ENCODE measurements around the gene ANP32E. TPM values are rescaled to one million over a fixed set of nuclear protein-coding genes. Genes with fewer than 3 reads are reported as not detected.

Gene ANP32E
- total and polyA plus RNA-seq, 2 of the 8 experiments (the other 6 are each of a cell fraction or from before 2014, with no cell fraction given) = 20.7 to 123 TPM

DNA sequence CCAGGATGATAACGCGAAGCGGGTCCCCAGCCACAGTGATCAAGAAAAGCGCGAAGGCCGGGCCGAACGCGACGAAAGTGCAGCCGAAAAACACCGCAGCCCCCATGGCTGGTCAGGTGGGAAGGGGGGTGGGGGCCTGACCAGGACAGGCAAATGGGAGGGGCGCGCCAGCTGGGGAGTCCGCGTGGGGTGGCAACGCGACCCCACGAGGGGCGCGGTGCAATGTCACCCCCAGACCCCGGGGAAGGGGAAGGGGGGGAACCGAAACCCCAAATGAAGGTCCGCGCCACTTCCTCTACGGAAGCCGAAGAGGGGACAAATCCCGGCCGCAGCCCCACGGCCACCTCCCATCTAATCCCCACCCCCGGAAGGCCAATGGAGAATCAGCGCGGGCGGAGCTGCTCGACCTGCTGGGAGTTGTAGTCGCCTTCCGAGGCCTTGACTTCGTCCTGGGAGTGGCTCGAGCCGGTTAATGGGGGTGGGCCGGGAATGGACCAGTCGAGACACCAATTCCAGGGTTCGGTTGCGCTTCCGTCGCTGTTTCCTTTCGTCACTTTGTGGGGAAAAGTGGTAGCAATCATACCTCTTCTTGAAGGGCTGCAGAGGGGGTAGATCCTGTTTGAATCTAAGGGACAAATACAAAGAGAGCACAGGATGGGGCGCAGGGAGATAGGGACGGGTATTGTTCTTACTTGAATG lies 32.9 kb upstream of the ANP32E start, which contains the start of gene APH1A (continued):
- TF ChIP-seq CREB1 (IDR thresholded peaks at IDR 0.05) (peak; percentile 98), CHD1 (IDR thresholded peaks at IDR 0.05; ENCODE audit: low read depth, low read length) (no peak), KDM5A (IDR thresholded peaks at IDR 0.05; ENCODE audit: low read length) (peak; percentile 68), EP300 (IDR thresholded peaks at IDR 0.05; ENCODE audit: borderline replicate concordance in 1 of 2, low read depth in 2 of 2, low read length in 2 of 2) (peak in 1 of 2 experiments; percentile 83; a peak in 1 of 3 replicates), CHD2 (IDR thresholded peaks at IDR 0.05; ENCODE audit: low read length) (no peak), POLR2AphosphoS5 (IDR thresholded peaks at IDR 0.05; ENCODE audit: low read depth, low read length) (peak; percentile 44; the same call in 1 of the 2 replicates), SAP30 (IDR thresholded peaks at IDR 0.05; ENCODE audit: insufficient read depth, insufficient replicate concordance, low read length) (no peak), SRF (IDR thresholded peaks at IDR 0.05; ENCODE audit: low read depth, low read length) (peak; percentile 46; the same call in 1 of the 2 replicates), CHD7 (IDR thresholded peaks at IDR 0.05; ENCODE audit: insufficient replicate concordance, low read length) (peak; percentile 45), JUND (IDR thresholded peaks at IDR 0.05; ENCODE audit: low read length) (no peak), SIX5 (IDR thresholded peaks at IDR 0.05; ENCODE audit: low read depth, low read length) (peak; percentile 64)

All from H1 (cell line).